ENCODE results near the gene BMPR2. TPM values are rescaled to one million over a fixed set of nuclear protein-coding genes. Genes with fewer than 3 reads are reported as not detected.

Gene BMPR2
- polyA plus RNA-seq, 3 donors: 4.1 to 6.4 (median 4.8) TPM

DNA sequence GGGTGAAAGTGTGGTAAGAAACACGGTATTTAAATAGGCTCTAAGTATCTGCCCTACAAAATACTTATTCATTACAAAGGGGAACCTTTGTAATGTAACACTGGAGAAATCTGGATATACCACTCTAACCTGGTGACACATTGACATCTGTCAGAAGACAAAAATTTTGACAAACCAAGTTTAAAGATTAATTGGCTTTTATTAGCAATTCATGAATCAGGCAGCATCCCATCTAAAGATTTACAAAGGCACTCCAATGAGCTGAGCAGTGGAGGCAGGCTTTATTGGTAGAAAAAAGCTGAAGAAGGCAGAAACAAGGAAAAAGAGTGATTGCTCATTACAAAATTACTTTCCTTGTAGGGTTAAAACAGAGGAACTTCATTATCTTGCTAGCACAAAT is 35.0 kb downstream of the BMPR2 start:
- Mint-ChIP-seq H3K4me3 (no peak overlapping the region), H3K4me1 (peaks cover 10% of the 10 kb centered on the region), H3K36me3 (no peaks in the 10 kb centered on the region), H3K27me3 (ENCODE audit: low read depth in 3 of 3) (no peaks in the 10 kb centered on the region), H3K9me3 (peaks cover 0 to 2% (median 0%) of the 10 kb centered on the region in 7 donors), H3K27ac (no peak overlapping the region)
- Histone ChIP-seq H3K27ac (ENCODE audit: low read depth in 1 of 2, low read length in 2 of 2) (peak overlapping the region in 1 of 2 donors; percentile 33), H3K27me3 (ENCODE audit: control insufficient read depth in 2 of 2, insufficient read depth in 2 of 2, low read length in 2 of 2) (no peaks in the 10 kb centered on the region), H4K20me1 (ENCODE audit: insufficient read depth, low read length) (peaks cover 24% of the 10 kb centered on the region), H3K4me2 (replicated peaks; ENCODE audit: extremely low read depth, low read length, poor library complexity, severe bottlenecking) (no peak overlapping the region), H3K4me1 (ENCODE audit: control insufficient read depth in 1 of 2, insufficient read depth in 2 of 2, low read length in 2 of 2) (peaks cover 5 to 6% of the 10 kb centered on the region in 2 donors), H3K79me2 (ENCODE audit: insufficient read depth, low read length) (no peaks in the 10 kb centered on the region), H3K9me3 (replicated peaks in 1 of 2; ENCODE audit: control insufficient read depth in 1 of 2, insufficient read depth in 1 of 2, low read length in 2 of 2) (no peaks in the 10 kb centered on the region), H3K4me3 (replicated peaks in 1 of 3; ENCODE audit: low read depth in 2 of 3, low read length in 3 of 3) (no peak overlapping the region), H3K9ac (ENCODE audit: insufficient read depth, low read length, poor library complexity, severe bottlenecking) (no peak overlapping the region), H2AFZ (ENCODE audit: insufficient read depth, low read depth, low read length, poor library complexity, severe bottlenecking) (no peak overlapping the region), H3K36me3 (replicated peaks in 1 of 2; ENCODE audit: control insufficient read depth in 1 of 2, insufficient read depth in 2 of 2, low read length in 2 of 2) (no peaks in the 10 kb centered on the region)
- intact Hi-C loops (cut with micrococcal nuclease): no loop called here
- TF ChIP-seq, protein P1, sequence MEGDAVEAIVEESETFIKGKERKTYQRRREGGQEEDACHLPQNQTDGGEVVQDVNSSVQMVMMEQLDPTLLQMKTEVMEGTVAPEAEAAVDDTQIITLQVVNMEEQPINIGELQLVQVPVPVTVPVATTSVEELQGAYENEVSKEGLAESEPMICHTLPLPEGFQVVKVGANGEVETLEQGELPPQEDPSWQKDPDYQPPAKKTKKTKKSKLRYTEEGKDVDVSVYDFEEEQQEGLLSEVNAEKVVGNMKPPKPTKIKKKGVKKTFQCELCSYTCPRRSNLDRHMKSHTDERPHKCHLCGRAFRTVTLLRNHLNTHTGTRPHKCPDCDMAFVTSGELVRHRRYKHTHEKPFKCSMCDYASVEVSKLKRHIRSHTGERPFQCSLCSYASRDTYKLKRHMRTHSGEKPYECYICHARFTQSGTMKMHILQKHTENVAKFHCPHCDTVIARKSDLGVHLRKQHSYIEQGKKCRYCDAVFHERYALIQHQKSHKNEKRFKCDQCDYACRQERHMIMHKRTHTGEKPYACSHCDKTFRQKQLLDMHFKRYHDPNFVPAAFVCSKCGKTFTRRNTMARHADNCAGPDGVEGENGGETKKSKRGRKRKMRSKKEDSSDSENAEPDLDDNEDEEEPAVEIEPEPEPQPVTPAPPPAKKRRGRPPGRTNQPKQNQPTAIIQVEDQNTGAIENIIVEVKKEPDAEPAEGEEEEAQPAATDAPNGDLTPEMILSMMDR (IDR thresholded peaks at IDR 0.05): no peak
- no peak for DNase-seq
- no CpG with 5 or more reads among the region's 1 CpG for WGBS (ENCODE audit: insufficient coverage)

DNA sequence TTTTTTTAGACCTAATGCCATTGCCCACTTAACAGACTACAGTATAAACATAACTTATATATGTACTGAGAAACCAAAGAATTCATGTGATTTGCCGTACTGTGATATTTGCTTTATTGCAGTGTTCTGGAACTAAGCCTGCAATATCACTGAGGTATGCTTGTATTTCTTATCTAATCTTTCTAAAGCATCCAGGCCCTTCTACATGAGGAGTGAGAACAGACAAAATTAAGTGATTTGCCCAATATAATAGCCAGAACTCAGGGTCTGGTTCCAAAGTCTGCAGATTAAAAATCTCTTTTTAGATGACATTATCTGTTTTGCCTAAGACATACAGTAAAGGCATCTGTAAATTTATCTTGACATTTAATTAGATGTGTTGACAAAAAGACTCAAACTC is 41.9 kb downstream of the BMPR2 start:
- DNase-seq: no peak
- Histone ChIP-seq H4K20me1 (ENCODE audit: insufficient read depth, low read length) (peaks cover 10% of the 10 kb centered on the region), H3K36me3 (replicated peaks in 1 of 2; ENCODE audit: control insufficient read depth in 1 of 2, insufficient read depth in 2 of 2, low read length in 2 of 2) (no peaks in the 10 kb centered on the region), H3K4me3 (replicated peaks in 1 of 3; ENCODE audit: low read depth in 2 of 3, low read length in 3 of 3) (no peak overlapping the region), H3K4me2 (replicated peaks; ENCODE audit: extremely low read depth, low read length, poor library complexity, severe bottlenecking) (no peak overlapping the region), H3K9me3 (replicated peaks in 1 of 2; ENCODE audit: control insufficient read depth in 1 of 2, insufficient read depth in 1 of 2, low read length in 2 of 2) (no peaks in the 10 kb centered on the region), H3K4me1 (ENCODE audit: control insufficient read depth in 1 of 2, insufficient read depth in 2 of 2, low read length in 2 of 2) (no peaks in the 10 kb centered on the region), H3K27me3 (ENCODE audit: control insufficient read depth in 2 of 2, insufficient read depth in 2 of 2, low read length in 2 of 2) (no peaks in the 10 kb centered on the region), H3K79me2 (ENCODE audit: insufficient read depth, low read length) (no peaks in the 10 kb centered on the region), H2AFZ (ENCODE audit: insufficient read depth, low read depth, low read length, poor library complexity, severe bottlenecking) (no peak overlapping the region), H3K27ac (ENCODE audit: low read depth in 1 of 2, low read length in 2 of 2) (no peak overlapping the region), H3K9ac (ENCODE audit: insufficient read depth, low read length, poor library complexity, severe bottlenecking) (no peak overlapping the region)
- Mint-ChIP-seq H3K27ac (no peak overlapping the region), H3K27me3 (ENCODE audit: low read depth in 3 of 3) (peaks cover 0 to 5% (median 0%) of the 10 kb centered on the region in 3 donors), H3K36me3 (no peaks in the 10 kb centered on the region), H3K4me3 (no peak overlapping the region), H3K9me3 (peaks cover 0 to 5% (median 0%) of the 10 kb centered on the region in 7 donors), H3K4me1 (no peaks in the 10 kb centered on the region)
- TF ChIP-seq, protein P1 (IDR thresholded peaks at IDR 0.05): no peak
- intact Hi-C loops (cut with micrococcal nuclease): no loop called here
- no CpG with 5 or more reads among the region's 1 CpG for WGBS (ENCODE audit: insufficient coverage)

All from CD14-positive monocyte (primary cell).